Measurements from ENCODE around the gene BBS5. TPM values are rescaled to one million over a fixed set of nuclear protein-coding genes. Genes with fewer than 3 reads are reported as not detected.

The BBS5 gene
- total RNA-seq, 1 experiment from 2014 or later, result 4.6 TPM

GRCh38 chr2:169462896-169463695 lies 16.2 kb upstream of the BBS5 start:
- no peak for ATAC-seq

GRCh38 chr2:169464466-169464865 lies 14.8 kb upstream of the BBS5 start:
- no peak for TF ChIP-seq YY1 (IDR thresholded peaks at IDR 0.05; ENCODE audit: extremely low read depth, insufficient replicate concordance, low read depth, low read length)
- BruUV-seq (replicated peaks), result no TSS peak

More at GRCh38 chr2:169462896-169463695, 16.2 kb upstream of the BBS5 start:
- H2AFZ ChIP-seq (ENCODE audit: low read depth, low read length, poor library complexity, severe bottlenecking), result peak overlapping the region; percentile 71
- no peaks in the 10 kb centered on the region for H3K27me3 ChIP-seq (ENCODE audit: insufficient read depth, low read length)
- no peak for DNase-seq (ENCODE audit: low read depth, low spot score)
- BruUV-seq (replicated peaks), result no TSS peak
- H3K9me2 ChIP-seq (ENCODE audit: insufficient read depth), result no peaks in the 10 kb centered on the region
- intact Hi-C loops (cut with micrococcal nuclease), result no loop called here
- no peaks in the 10 kb centered on the region for H3K36me3 ChIP-seq (ENCODE audit: control insufficient read depth in 1 of 2, insufficient read depth in 2 of 2, low read length in 2 of 2)
- CTCF ChIA-PET, result interaction anchor here (0.9 kb wide), 1 partner anchor 12 kb away, joined by 5 read pairs; no protein-coding TSS in a partner anchor
- no peak overlapping the region for H3K4me2 ChIP-seq (ENCODE audit: low read length)
- no peaks in the 10 kb centered on the region for H3K9me3 ChIP-seq (ENCODE audit: control insufficient read depth in 1 of 2, insufficient read depth in 1 of 2, low read depth in 1 of 2, low read length in 2 of 2)
- no peak overlapping the region for H3K27ac ChIP-seq (ENCODE audit: low read depth, low read length)
- H3K4me1 ChIP-seq (ENCODE audit: control insufficient read depth in 1 of 2, insufficient read depth in 2 of 2, low read length in 2 of 2), result no peaks in the 10 kb centered on the region
- RAD21 ChIA-PET (ENCODE audit: low non-redundant PET in 1 of 2, low total read pairs in 2 of 2, uncharacterized antibody in 2 of 2, unreplicated experiment in 2 of 2), result no interaction called here
- no peaks in the 10 kb centered on the region for H4K20me1 ChIP-seq (ENCODE audit: insufficient read depth)
- H3K79me2 ChIP-seq (ENCODE audit: insufficient read depth, low read length), result no peaks in the 10 kb centered on the region
- no peak overlapping the region for H3K9ac ChIP-seq (ENCODE audit: low read length)
- POLR2A ChIA-PET, result no interaction called here
- TF ChIP-seq POLR2A (IDR thresholded peaks at IDR 0.05; ENCODE audit: borderline replicate concordance, extremely low read depth, insufficient read depth, insufficient read length), result no peak
- no peak for TF ChIP-seq EGR1 (IDR thresholded peaks at IDR 0.05; ENCODE audit: low read depth)
- no peak for TF ChIP-seq FOSL1 (IDR thresholded peaks at IDR 0.05; ENCODE audit: low read depth)
- no peak for TF ChIP-seq EZH2phosphoT487 (IDR thresholded peaks at IDR 0.05; ENCODE audit: borderline replicate concordance)
- no peak for TF ChIP-seq POLR2AphosphoS5 (IDR thresholded peaks at IDR 0.05; ENCODE audit: low read depth, low read length)
- no peak for TF ChIP-seq CBX3 (IDR thresholded peaks at IDR 0.05; ENCODE audit: low read depth)
- TF ChIP-seq TCF7L2 (IDR thresholded peaks at IDR 0.05; ENCODE audit: borderline replicate concordance, extremely low read depth, insufficient read depth, insufficient read length), result no peak
- no peak for TF ChIP-seq JUND (IDR thresholded peaks at IDR 0.05)
- H3K4me3 ChIP-seq (replicated peaks in 1 of 2; ENCODE audit: low read depth in 1 of 2, low read length in 2 of 2), result no peak overlapping the region

More at GRCh38 chr2:169464466-169464865, 14.8 kb upstream of the BBS5 start:
- ChIA-PET CTCF (interaction anchor here (0.9 kb wide), 1 partner anchor 13 kb away, joined by 3 read pairs; no protein-coding TSS in a partner anchor), POLR2A (no interaction called here), RAD21 (ENCODE audit: low non-redundant PET in 1 of 2, low total read pairs in 2 of 2, uncharacterized antibody in 2 of 2, unreplicated experiment in 2 of 2) (no interaction called here)
- no peaks in the 10 kb centered on the region for H3K9me3 ChIP-seq (ENCODE audit: control insufficient read depth in 1 of 2, insufficient read depth in 1 of 2, low read depth in 1 of 2, low read length in 2 of 2)
- no peak overlapping the region for H3K27ac ChIP-seq (ENCODE audit: low read depth, low read length)
- H3K4me1 ChIP-seq (ENCODE audit: control insufficient read depth in 1 of 2, insufficient read depth in 2 of 2, low read length in 2 of 2), result no peaks in the 10 kb centered on the region
- H4K20me1 ChIP-seq (ENCODE audit: insufficient read depth), result no peaks in the 10 kb centered on the region
- no peak overlapping the region for H3K4me2 ChIP-seq (ENCODE audit: low read length)
- peak overlapping the region; percentile 13 for H2AFZ ChIP-seq (ENCODE audit: low read depth, low read length, poor library complexity, severe bottlenecking)
- H3K9me2 ChIP-seq (ENCODE audit: insufficient read depth), result no peaks in the 10 kb centered on the region
- ATAC-seq (no peak), DNase-seq (ENCODE audit: low read depth, low spot score) (no peak)
- H3K9ac ChIP-seq (ENCODE audit: low read length), result no peak overlapping the region
- no peaks in the 10 kb centered on the region for H3K36me3 ChIP-seq (ENCODE audit: control insufficient read depth in 1 of 2, insufficient read depth in 2 of 2, low read length in 2 of 2)
- H3K4me3 ChIP-seq (replicated peaks in 1 of 2; ENCODE audit: low read depth in 1 of 2, low read length in 2 of 2), result no peak overlapping the region
- intact Hi-C loops (cut with micrococcal nuclease), result no loop called here
- H3K27me3 ChIP-seq (ENCODE audit: insufficient read depth, low read length), result no peaks in the 10 kb centered on the region
- no peaks in the 10 kb centered on the region for H3K79me2 ChIP-seq (ENCODE audit: insufficient read depth, low read length)

Measured in HCT116 (cell line).